T-cell (primary cell): ENCODE measurements around the gene PKHD1. TPM values are rescaled to one million over a fixed set of nuclear protein-coding genes. Genes with fewer than 3 reads are reported as not detected.

ENCODE experiments used
- ATAC-seq, 4 experiments: fragments of 200-7000 bp in 3 of 4; fragments of 150-1000 bp in 1 of 4; cut with Tn5 transposase; replicated peaks in 1 of 4; 1 replicate in 3 of 4; 2 replicates in 1 of 4; pipeline ENCODE4 v1.10.0; 2021; ENCODE audit warnings: moderate library complexity in 3 of 4, mild to moderate bottlenecking in 2 of 4, moderate number of reproducible peaks in 1 of 4
- CTCF ChIA-PET, 2 donors: fragments of 300-600 bp; sonication (Branson Sonifier 250); formaldehyde crosslinking; loops; one replicate each; lab custom pipeline; 2022; ENCODE audit warnings: antibody characterized with exemption in 2 of 2; lab: Charles Lee
- POLR2A ChIA-PET, 2 donors: fragments of 300-600 bp; sonication (Branson Sonifier 250); formaldehyde crosslinking; loops; one replicate each; lab custom pipeline; 2022; ENCODE audit warnings: antibody characterized with exemption in 2 of 2; lab: Charles Lee
- DNase-seq, 35 experiments: peaks; one replicate each; pipeline versions ENCODE4 v3.0.0 to v3.0.0-alpha.2; 2013 to 2023
- H3K27ac ChIP-seq: one replicate; pipeline ENCODE4 v1.5.1; 2013; ENCODE audit warnings: low read length
- H3K27me3 ChIP-seq, 2 experiments: replicated peaks in 1 of 2; 1 replicate in 1 of 2; 2 replicates in 1 of 2; pipeline versions ENCODE4 v1.6.1 to v1.7.0; 2013; ENCODE audit warnings: low read length in 1 of 2, mixed read lengths in 1 of 2; ENCODE audit not compliant: control insufficient read depth in 2 of 2, insufficient read depth in 2 of 2; ENCODE audit errors: extremely low read depth in 1 of 2
- H3K36me3 ChIP-seq, 2 donors: 1 replicate in 1 of 2; 2 replicates in 1 of 2; pipeline versions ENCODE4 v1.6.1 to v1.7.0; 2013; ENCODE audit warnings: low read length in 1 of 2; ENCODE audit not compliant: control insufficient read depth in 2 of 2, insufficient read depth in 1 of 2; ENCODE audit errors: extremely low read depth in 1 of 2
- H3K4me1 ChIP-seq, 2 experiments: 1 replicate in 1 of 2; 2 replicates in 1 of 2; pipeline versions ENCODE4 v1.6.1 to v1.7.0; 2013; ENCODE audit warnings: low read length in 2 of 2, mixed read lengths in 1 of 2; ENCODE audit not compliant: insufficient read depth in 2 of 2, control insufficient read depth in 1 of 2; ENCODE audit errors: extremely low read depth in 1 of 2
- H3K4me3 ChIP-seq, 2 donors: 1 replicate in 1 of 2; 2 replicates in 1 of 2; pipeline versions ENCODE4 v1.5.1 to v1.7.0; 2013; ENCODE audit warnings: mild to moderate bottlenecking in 2 of 2, low read length in 1 of 2, moderate library complexity in 1 of 2; ENCODE audit not compliant: control insufficient read depth in 1 of 2; ENCODE audit errors: extremely low read depth in 1 of 2
- H3K9me3 ChIP-seq: 2 replicates; pipeline ENCODE4 v1.7.0; 2013
- H3K27ac Mint-ChIP-seq, 2 donors: one replicate each; pipeline ENCODE4 v1.8.0; 2020 to 2021; ENCODE audit warnings: mild to moderate bottlenecking in 2 of 2, mixed read lengths in 2 of 2
- H3K27me3 Mint-ChIP-seq, 2 donors: one replicate each; pipeline ENCODE4 v1.8.0; 2021 to 2022; ENCODE audit warnings: mixed read lengths in 2 of 2
- H3K36me3 Mint-ChIP-seq: one replicate; pipeline ENCODE4 v1.8.0; 2021; ENCODE audit warnings: mixed read lengths
- H3K4me1 Mint-ChIP-seq, 3 donors: one replicate each; pipeline ENCODE4 v1.8.0; 2020 to 2022; ENCODE audit warnings: mixed read lengths in 3 of 3, mild to moderate bottlenecking in 1 of 3
- H3K4me3 Mint-ChIP-seq, 3 donors: one replicate each; pipeline ENCODE4 v1.8.0; 2020 to 2022; ENCODE audit warnings: mild to moderate bottlenecking in 3 of 3, mixed read lengths in 3 of 3, moderate library complexity in 3 of 3
- H3K9me3 Mint-ChIP-seq, 3 donors: one replicate each; pipeline ENCODE4 v1.8.0; 2020 to 2022; ENCODE audit warnings: mixed read lengths in 3 of 3
- WGBS: methylation state at CpG from one replicate; pipeline ENCODE4 v1.1.5; 2013; ENCODE audit warnings: missing lambda C conversion rate; ENCODE audit not compliant: insufficient coverage; 5-methylcytosine and 5-hydroxymethylcytosine counted together
- total RNA-seq, 35 experiments: library from RNA in 6 of 35; stranded (reverse) in 6 of 35; fragments of 120-200 nt in 1 of 35; gene quantifications; one replicate each; pipeline versions ENCODE4 v1.2.1 to v1.2.4 and lab custom pipeline; 2013 to 2026

Gene PKHD1
- total RNA-seq, 5 donors from 2014 or later (not counting 1 experiment from before 2014, with no cell fraction given), result 0.03 TPM; not detected in 3

DNA sequence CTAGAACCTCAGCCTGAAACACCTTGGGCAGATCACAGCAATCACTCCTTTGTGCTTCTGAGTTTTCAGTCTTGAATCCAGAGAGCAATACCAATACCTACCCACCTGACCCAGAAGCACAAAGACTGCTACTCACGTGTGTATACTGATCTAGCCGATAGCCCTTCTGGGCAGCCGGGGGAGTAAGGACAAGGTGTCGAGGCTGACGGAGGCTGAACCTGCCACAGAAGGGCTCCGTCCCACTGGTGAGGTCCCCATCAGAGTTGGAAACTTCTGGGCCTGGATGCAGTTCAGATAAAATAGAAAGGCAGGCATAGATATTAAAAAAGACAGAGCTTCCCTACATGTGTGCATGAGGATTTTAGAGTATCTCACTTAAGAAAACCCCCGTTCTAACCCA, 32.0 kb downstream of the PKHD1 start:
- no peak for DNase-seq
- no peaks in the 10 kb centered on the region for H3K9me3 ChIP-seq
- Mint-ChIP-seq H3K4me1 (no peaks in the 10 kb centered on the region), H3K27ac (no peak overlapping the region), H3K9me3 (no peaks in the 10 kb centered on the region), H3K4me3 (no peak overlapping the region), H3K36me3 (no peaks in the 10 kb centered on the region), H3K27me3 (peaks cover 11 to 41% of the 10 kb centered on the region in 2 donors)
- CTCF ChIA-PET, result no interaction called here
- no peak for ATAC-seq
- POLR2A ChIA-PET, result no interaction called here
- no peaks in the 10 kb centered on the region for H3K4me1 ChIP-seq
- no peak overlapping the region for H3K27ac ChIP-seq
- H3K36me3 ChIP-seq, result no peaks in the 10 kb centered on the region
- WGBS, result 84% methylated on average over 6 of the region's 7 CpGs
- H3K4me3 ChIP-seq, result no peak overlapping the region
- H3K27me3 ChIP-seq, result peaks cover 0 to 16% of the 10 kb centered on the region in 2 experiments

DNA sequence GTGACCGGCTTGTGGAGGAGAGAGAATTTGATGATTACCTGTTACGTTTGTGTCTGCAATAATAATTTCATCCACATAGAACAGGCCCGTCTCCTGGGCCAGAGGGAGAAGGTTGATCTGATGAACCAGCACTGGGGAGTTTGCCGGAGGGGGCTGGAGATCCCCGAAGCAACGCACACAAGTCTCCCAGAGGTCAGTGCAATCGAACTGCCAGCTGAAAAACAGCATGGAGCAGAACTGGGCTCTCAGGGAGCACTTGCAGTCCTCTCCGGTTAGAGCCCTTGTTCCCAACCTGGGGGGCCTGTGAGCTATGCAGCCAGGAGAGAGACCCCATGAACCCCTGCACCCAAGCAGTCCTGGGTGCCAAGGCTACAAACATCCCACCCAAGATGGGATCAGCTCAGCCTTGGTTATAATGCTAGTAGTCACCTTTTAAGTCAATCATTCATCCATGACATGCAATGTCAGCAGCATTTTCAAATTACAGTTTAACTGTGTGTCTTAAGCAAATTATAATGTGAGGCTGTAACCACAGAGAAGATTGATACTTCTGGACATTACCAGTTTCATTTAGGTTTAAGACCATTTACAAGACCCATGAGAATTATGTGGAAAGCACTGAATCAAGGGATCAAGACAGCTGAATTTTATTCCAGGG, 34.2 kb downstream of the PKHD1 start:
- POLR2A ChIA-PET, result no interaction called here
- peaks cover 0 to 21% of the 10 kb centered on the region in 2 experiments for H3K27me3 ChIP-seq
- H3K36me3 ChIP-seq, result no peaks in the 10 kb centered on the region
- DNase-seq, result no peak
- Mint-ChIP-seq H3K4me1 (no peaks in the 10 kb centered on the region), H3K4me3 (no peak overlapping the region), H3K36me3 (no peaks in the 10 kb centered on the region), H3K27ac (no peak overlapping the region), H3K27me3 (peaks cover 5 to 48% of the 10 kb centered on the region in 2 donors), H3K9me3 (no peaks in the 10 kb centered on the region)
- no peak overlapping the region for H3K4me3 ChIP-seq
- H3K27ac ChIP-seq, result no peak overlapping the region
- no peak for ATAC-seq
- no peaks in the 10 kb centered on the region for H3K4me1 ChIP-seq
- no peaks in the 10 kb centered on the region for H3K9me3 ChIP-seq
- WGBS, result 71% methylated on average over 5 of the region's 8 CpGs
- CTCF ChIA-PET, result no interaction called here

DNA sequence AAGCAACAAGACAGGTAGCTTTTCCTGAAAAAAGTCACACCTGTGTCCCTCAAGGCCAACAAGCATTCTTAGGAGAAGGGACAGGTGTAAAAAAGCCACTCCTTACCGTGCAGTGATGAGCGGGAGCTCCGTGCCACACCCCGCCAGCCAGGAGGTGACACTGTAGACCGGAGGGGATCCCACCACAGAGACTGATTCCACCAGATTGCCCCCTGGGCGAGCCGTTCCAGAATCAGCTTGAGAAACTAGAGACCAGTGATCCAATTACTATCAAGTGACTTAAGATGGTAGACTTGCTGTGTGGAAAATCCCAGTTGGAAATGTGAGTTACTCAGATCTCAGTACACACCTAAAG, 37.4 kb downstream of the PKHD1 start:
- H3K4me3 ChIP-seq, result no peak overlapping the region
- H3K27ac ChIP-seq, result no peak overlapping the region
- H3K27me3 Mint-ChIP-seq, result peaks cover 10 to 45% of the 10 kb centered on the region in 2 donors
- ChIA-PET POLR2A (no interaction called here), CTCF (interaction anchor here (0.6 to 2.8 kb wide), 11 partner anchors 10 to 28 kb away, joined by 3 to 10 read pairs (median 3); no protein-coding TSS in a partner anchor)
- H3K4me1 ChIP-seq, result no peaks in the 10 kb centered on the region
- H3K36me3 Mint-ChIP-seq, result no peaks in the 10 kb centered on the region
- peaks cover 0 to 13% of the 10 kb centered on the region in 2 experiments for H3K27me3 ChIP-seq
- H3K9me3 ChIP-seq, result no peaks in the 10 kb centered on the region
- H3K9me3 Mint-ChIP-seq, result no peaks in the 10 kb centered on the region
- H3K4me1 Mint-ChIP-seq, result no peaks in the 10 kb centered on the region
- H3K4me3 Mint-ChIP-seq, result no peak overlapping the region
- WGBS, result 47% methylated on average over 3 of the region's 7 CpGs
- ATAC-seq (no peak), DNase-seq (no peak)
- no peaks in the 10 kb centered on the region for H3K36me3 ChIP-seq
- H3K27ac Mint-ChIP-seq, result no peak overlapping the region

- Histone ChIP-seq H3K36me3 (no peaks in the 10 kb centered on the region), H3K27me3 (peaks cover 0 to 13% of the 10 kb centered on the region in 2 experiments), H3K4me1 (no peaks in the 10 kb centered on the region), H3K27ac (no peak overlapping the region), H3K9me3 (no peaks in the 10 kb centered on the region), H3K4me3 (no peak overlapping the region)
- Mint-ChIP-seq H3K27me3 (peaks cover 10 to 45% of the 10 kb centered on the region in 2 donors), H3K9me3 (no peaks in the 10 kb centered on the region), H3K4me1 (no peaks in the 10 kb centered on the region), H3K4me3 (no peak overlapping the region), H3K27ac (no peak overlapping the region), H3K36me3 (no peaks in the 10 kb centered on the region)
- 47% methylated on average over 2 of the region's 3 CpGs for WGBS
- ATAC-seq (peak in 1 of 4 experiments; percentile 32), DNase-seq (peak in 2 of 35 experiments; percentile 3 to 48)
- ChIA-PET POLR2A (no interaction called here), CTCF (interaction anchor here (0.6 to 2.8 kb wide), 13 partner anchors 11 to 1234 kb away, joined by 3 to 10 read pairs (median 3); no protein-coding TSS in a partner anchor)
These were observed 38.0 kb downstream of the PKHD1 start for GRCh38 chr6:52049252-52050050.

GRCh38 chr6:52046456-52046855, 41.0 kb downstream of the PKHD1 start:
- no peaks in the 10 kb centered on the region for H3K4me1 Mint-ChIP-seq
- H3K27ac ChIP-seq, result no peak overlapping the region
- no peak for ATAC-seq
- POLR2A ChIA-PET, result no interaction called here
- no peak overlapping the region for H3K4me3 Mint-ChIP-seq
- no peaks in the 10 kb centered on the region for H3K36me3 Mint-ChIP-seq
- no peak overlapping the region for H3K4me3 ChIP-seq
- no CpG with 5 or more reads among the region's 1 CpG for WGBS
- no peaks in the 10 kb centered on the region for H3K9me3 ChIP-seq
- no peak overlapping the region for H3K27ac Mint-ChIP-seq
- H3K9me3 Mint-ChIP-seq, result no peaks in the 10 kb centered on the region
- DNase-seq, result no peak
- H3K27me3 Mint-ChIP-seq, result peaks cover 18 to 47% of the 10 kb centered on the region in 2 donors
- H3K36me3 ChIP-seq, result no peaks in the 10 kb centered on the region
- no peaks in the 10 kb centered on the region for H3K4me1 ChIP-seq
- H3K27me3 ChIP-seq, result peaks cover 0 to 5% of the 10 kb centered on the region in 2 experiments
- CTCF ChIA-PET, result no interaction called here

DNA sequence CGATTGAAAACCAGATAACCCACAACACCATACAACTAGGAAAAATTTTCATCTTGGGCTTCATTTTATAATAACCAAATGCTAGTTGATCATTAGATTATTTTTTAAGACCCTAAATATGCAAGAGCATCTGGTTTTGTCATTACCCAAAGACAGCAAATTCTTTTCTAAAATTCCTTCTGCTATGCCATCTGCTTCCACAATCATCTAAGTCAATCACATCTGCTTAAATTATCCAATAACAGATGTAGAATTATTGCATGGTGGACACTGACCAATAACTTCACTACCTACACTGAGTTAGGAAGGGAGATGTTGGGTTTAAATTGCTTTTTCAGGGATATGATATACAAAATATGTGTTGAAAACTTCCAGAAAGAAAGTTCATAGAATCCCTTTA, 41.9 kb downstream of the PKHD1 start:
- no peak overlapping the region for H3K27ac ChIP-seq
- H3K36me3 ChIP-seq, result no peaks in the 10 kb centered on the region
- no peak overlapping the region for H3K4me3 Mint-ChIP-seq
- no CpG with 5 or more reads among the region's 1 CpG for WGBS
- H3K36me3 Mint-ChIP-seq, result no peaks in the 10 kb centered on the region
- no peak overlapping the region for H3K27ac Mint-ChIP-seq
- no peak for DNase-seq
- ChIA-PET CTCF (no interaction called here), POLR2A (no interaction called here)
- ATAC-seq, result no peak
- no peaks in the 10 kb centered on the region for H3K9me3 Mint-ChIP-seq
- H3K9me3 ChIP-seq, result no peaks in the 10 kb centered on the region
- no peaks in the 10 kb centered on the region for H3K4me1 ChIP-seq
- peaks cover 0 to 5% of the 10 kb centered on the region in 2 experiments for H3K27me3 ChIP-seq
- peaks cover 17 to 38% of the 10 kb centered on the region in 2 donors for H3K27me3 Mint-ChIP-seq
- no peak overlapping the region for H3K4me3 ChIP-seq
- H3K4me1 Mint-ChIP-seq, result no peaks in the 10 kb centered on the region
